Prostate gland (tissue), 2 donors: ENCODE data around the gene ADGRB3.
"Not testable (repeated sequence)": the region's sequence is repeated elsewhere in the genome, so short reads cannot be mapped to it uniquely, and the experiment has no call there.

Experiments
- CTCF ChIP-seq, 4 experiments: fragments of 200-600 bp in 2 of 4; fragments of 450-650 bp in 2 of 4; sonication (generic) in 2 of 4; IDR thresholded peaks; 1 replicate in 3 of 4; 2 replicates in 1 of 4; pipeline ENCODE4 v1.5.1; 2016 to 2019; ENCODE audit warnings: antibody characterized with exemption in 4 of 4, mild to moderate bottlenecking in 2 of 4, moderate library complexity in 2 of 4
- POLR2A ChIP-seq: fragments of 450-650 bp; IDR thresholded peaks from one replicate; pipeline ENCODE4 v1.6.1; 2016; ENCODE audit warnings: antibody characterized with exemption, mild to moderate bottlenecking
- POLR2AphosphoS5 ChIP-seq: sonication (generic); formaldehyde crosslinking; IDR thresholded peaks from one replicate; pipeline ENCODE4 v1.6.1; 2017; ENCODE audit warnings: antibody characterized with exemption

DNA sequence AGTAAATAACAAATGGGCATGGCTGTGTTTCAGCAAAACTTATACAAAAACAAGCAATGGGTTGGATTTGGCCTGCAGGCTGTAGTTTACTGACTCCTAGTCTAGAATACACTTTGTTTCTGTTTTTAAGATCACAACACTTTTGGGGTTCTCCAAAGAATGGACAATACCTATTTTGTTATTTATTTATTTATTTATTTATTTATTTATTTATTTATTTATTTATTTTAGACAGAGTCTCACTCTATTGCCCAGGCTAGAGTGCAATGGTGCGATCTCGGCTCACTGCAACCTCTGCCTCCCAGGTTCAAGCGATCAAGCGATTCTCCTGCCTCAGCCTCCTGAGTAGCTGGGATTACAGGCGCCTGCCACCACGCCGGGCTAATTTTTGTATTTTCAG lies 346.6 kb downstream of the ADGRB3 start:
- not testable (repeated sequence) for TF ChIP-seq CTCF (IDR thresholded peaks at IDR 0.05); POLR2AphosphoS5; POLR2A
